NT2/D1 (cell line): ENCODE data around the gene CTNNA3.

Experiments used
- DNase-seq: peaks from one replicate; pipeline ENCODE4 v3.0.0-alpha.2; 2011; ENCODE audit warnings: low read depth, low spot score
- H3K27me3 ChIP-seq: 2 replicates; pipeline ENCODE4 v1.6.0; 2011; ENCODE audit warnings: mild to moderate bottlenecking; ENCODE audit not compliant: insufficient read length, insufficient read depth
- H3K36me3 ChIP-seq: 2 replicates; pipeline ENCODE4 v1.6.1; 2011; ENCODE audit warnings: mild to moderate bottlenecking, low read length, mixed read lengths; ENCODE audit not compliant: insufficient read depth, insufficient read length
- H3K4me1 ChIP-seq: 2 replicates; pipeline ENCODE4 v1.5.1; 2011; ENCODE audit not compliant: insufficient read depth, insufficient read length
- H3K4me3 ChIP-seq: 2 replicates; pipeline ENCODE4 v1.5.1; 2011; ENCODE audit warnings: low read depth; ENCODE audit not compliant: insufficient read length
- H3K9ac ChIP-seq: 2 replicates; pipeline ENCODE4 v1.6.0; 2011; ENCODE audit warnings: low read depth; ENCODE audit not compliant: insufficient read length
- H3K9me3 ChIP-seq: 2 replicates; pipeline ENCODE4 v1.5.1; 2011; ENCODE audit warnings: mild to moderate bottlenecking, low read length; ENCODE audit not compliant: insufficient read depth
- SUZ12 ChIP-seq: IDR thresholded peaks from 2 replicates; pipeline ENCODE4 v1.6.1; 2011; ENCODE audit not compliant: insufficient read length, insufficient read depth; ENCODE audit errors: extremely low read depth
- YY1 ChIP-seq: IDR thresholded peaks from 2 replicates; pipeline ENCODE4 v1.6.1; 2011; ENCODE audit not compliant: insufficient read length, insufficient read depth
- ZNF274 ChIP-seq: IDR thresholded peaks from 2 replicates; pipeline ENCODE4 v1.6.1; 2011; ENCODE audit warnings: mild to moderate bottlenecking, low read depth, low read length

Gene CTNNA3

DNA sequence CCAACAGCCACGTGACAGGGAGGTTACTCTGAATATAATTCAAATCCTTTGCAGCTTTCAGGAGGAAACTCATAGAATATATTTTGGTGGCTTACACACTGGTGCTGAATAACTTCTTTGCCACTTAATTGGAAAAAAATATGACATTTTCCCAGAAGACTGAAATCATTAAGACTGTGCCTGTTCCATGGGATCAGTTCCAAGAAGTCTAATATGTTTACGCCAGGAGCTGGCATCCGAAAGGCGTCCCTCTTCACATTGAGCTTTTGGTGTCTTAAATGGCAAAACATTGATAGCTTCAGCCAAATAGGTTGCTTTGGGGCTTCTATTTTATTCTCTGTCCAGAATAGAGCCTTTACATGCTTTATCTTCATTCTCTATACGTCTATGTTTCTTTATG, 1687.8 kb downstream of the CTNNA3 start:
- Histone ChIP-seq H3K4me3 (no peak overlapping the region), H3K9me3 (no peaks in the 10 kb centered on the region), H3K4me1 (no peaks in the 10 kb centered on the region), H3K36me3 (no peaks in the 10 kb centered on the region), H3K27me3 (no peaks in the 10 kb centered on the region), H3K9ac (no peak overlapping the region)
- TF ChIP-seq ZNF274, result no peak
- no peak for TF ChIP-seq SUZ12
- no peak for TF ChIP-seq YY1
- no peak for DNase-seq

DNA sequence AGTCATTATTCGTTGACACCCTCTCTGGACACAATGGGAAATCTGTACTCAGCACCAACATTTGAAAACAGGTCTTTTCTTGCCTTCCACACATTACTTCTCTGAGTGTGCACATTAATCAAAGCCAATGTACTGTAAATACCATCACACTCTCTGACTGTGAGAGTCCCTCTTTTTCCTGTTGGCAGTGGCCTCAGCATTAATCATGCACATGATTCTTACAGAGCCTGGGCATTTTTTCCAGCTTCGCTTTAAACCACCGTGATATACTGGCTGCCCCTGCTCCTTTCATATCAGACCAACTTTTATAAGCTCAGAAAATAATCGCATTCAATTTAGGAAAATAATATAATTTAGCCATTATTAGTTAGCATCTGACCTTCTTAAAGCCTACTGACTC, 1689.6 kb downstream of the CTNNA3 start:
- Histone ChIP-seq H3K9ac (no peak overlapping the region), H3K9me3 (no peaks in the 10 kb centered on the region), H3K36me3 (no peaks in the 10 kb centered on the region), H3K4me1 (no peaks in the 10 kb centered on the region), H3K4me3 (no peak overlapping the region), H3K27me3 (no peaks in the 10 kb centered on the region)
- TF ChIP-seq SUZ12 (no peak), YY1 (no peak), ZNF274 (no peak)
- no peak for DNase-seq

DNA sequence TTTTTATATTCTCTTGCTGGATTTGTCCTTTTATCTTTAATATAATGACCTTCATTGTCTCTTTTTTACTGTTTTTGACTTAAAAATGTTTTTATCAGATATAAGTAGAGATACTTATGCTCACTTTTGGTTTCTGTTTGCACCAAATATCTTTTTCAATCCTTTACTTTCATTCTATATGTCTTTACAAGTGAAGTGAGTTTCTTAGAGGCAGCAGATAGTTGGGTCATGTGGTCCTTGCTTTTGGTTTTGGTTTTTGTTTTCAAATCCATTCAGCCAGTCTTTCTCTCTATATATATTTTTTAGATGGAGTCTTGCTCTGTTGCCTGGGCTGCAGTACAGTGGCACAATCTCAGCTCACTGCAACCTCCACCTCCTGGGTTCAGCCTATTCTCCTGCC, 1702.5 kb downstream of the CTNNA3 start:
- no peak overlapping the region for H3K9ac ChIP-seq
- DNase-seq, result no peak
- no peaks in the 10 kb centered on the region for H3K9me3 ChIP-seq
- no peaks in the 10 kb centered on the region for H3K27me3 ChIP-seq
- H3K4me3 ChIP-seq, result no peak overlapping the region
- no peaks in the 10 kb centered on the region for H3K36me3 ChIP-seq
- TF ChIP-seq YY1 (no peak), SUZ12 (no peak), ZNF274 (no peak)
- no peaks in the 10 kb centered on the region for H3K4me1 ChIP-seq

- no peak for DNase-seq
- TF ChIP-seq SUZ12 (no peak), ZNF274 (no peak), YY1 (no peak)
These were observed 1727.1 kb downstream of the CTNNA3 start for GRCh38 chr10:65968871-65969270.

DNA sequence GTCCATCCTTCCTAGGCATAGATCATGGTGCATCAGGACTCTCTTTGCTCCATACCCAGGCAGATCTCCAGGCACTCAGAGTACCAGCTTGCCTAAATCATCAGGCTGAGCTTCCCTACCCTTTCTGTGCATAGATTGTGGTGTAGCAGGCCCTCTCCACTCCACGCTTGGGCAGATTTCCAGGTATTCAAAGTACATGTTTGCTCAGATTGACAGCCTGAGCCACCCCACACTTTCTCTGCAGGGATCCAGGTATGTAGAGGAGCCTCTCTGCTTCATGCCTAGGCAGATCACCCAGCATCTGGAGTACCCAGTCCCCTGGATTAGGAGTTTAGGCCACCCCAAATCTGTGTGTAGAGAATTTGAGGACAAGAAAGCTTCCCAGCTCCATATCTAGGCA, 1727.6 kb downstream of the CTNNA3 start:
- TF ChIP-seq YY1 (no peak), ZNF274 (no peak), SUZ12 (no peak)
- Histone ChIP-seq H3K27me3 (no peaks in the 10 kb centered on the region), H3K36me3 (no peaks in the 10 kb centered on the region), H3K9me3 (no peaks in the 10 kb centered on the region), H3K9ac (no peak overlapping the region), H3K4me1 (no peaks in the 10 kb centered on the region), H3K4me3 (no peak overlapping the region)
- DNase-seq, result no peak

More at GRCh38 chr10:65968871-65969270, 1727.1 kb downstream of the CTNNA3 start:
- Histone ChIP-seq H3K4me1 (no peaks in the 10 kb centered on the region), H3K4me3 (no peak overlapping the region), H3K9me3 (no peaks in the 10 kb centered on the region), H3K27me3 (no peaks in the 10 kb centered on the region), H3K9ac (no peak overlapping the region), H3K36me3 (no peaks in the 10 kb centered on the region)

DNA sequence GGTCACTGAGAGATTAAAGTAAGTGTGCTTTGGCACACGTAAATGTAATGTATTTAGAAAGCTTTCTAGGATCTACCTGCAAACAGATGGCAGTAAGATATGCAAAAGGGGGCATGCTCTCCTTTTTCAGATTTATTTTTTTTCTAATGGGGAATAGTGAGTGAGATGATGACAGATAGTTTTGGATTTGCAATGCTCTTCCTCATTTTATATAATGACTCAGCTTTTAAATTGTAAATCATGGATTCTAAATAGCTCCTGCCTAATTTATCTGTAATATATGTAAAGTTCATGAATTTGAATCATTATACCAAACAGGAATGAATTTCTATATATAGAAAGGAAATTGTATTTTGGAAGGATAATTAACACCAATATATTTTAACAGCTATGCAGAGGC, 1731.8 kb downstream of the CTNNA3 start:
- no peak for TF ChIP-seq YY1
- no peak for TF ChIP-seq SUZ12
- no peak for TF ChIP-seq ZNF274
- H3K9ac ChIP-seq, result no peak overlapping the region

GRCh38 chr10:65952086-65952485, 1743.9 kb downstream of the CTNNA3 start:
- H3K9ac ChIP-seq, result no peak overlapping the region
- no peaks in the 10 kb centered on the region for H3K4me1 ChIP-seq

More for the DNA sequence above, 1731.8 kb downstream of the CTNNA3 start:
- no peaks in the 10 kb centered on the region for H3K4me1 ChIP-seq
- H3K36me3 ChIP-seq, result no peaks in the 10 kb centered on the region
- no peak for DNase-seq
- H3K27me3 ChIP-seq, result no peaks in the 10 kb centered on the region
- peaks cover 6% of the 10 kb centered on the region; the same call in 1 of the 2 replicates for H3K9me3 ChIP-seq
- no peak overlapping the region for H3K4me3 ChIP-seq

DNA sequence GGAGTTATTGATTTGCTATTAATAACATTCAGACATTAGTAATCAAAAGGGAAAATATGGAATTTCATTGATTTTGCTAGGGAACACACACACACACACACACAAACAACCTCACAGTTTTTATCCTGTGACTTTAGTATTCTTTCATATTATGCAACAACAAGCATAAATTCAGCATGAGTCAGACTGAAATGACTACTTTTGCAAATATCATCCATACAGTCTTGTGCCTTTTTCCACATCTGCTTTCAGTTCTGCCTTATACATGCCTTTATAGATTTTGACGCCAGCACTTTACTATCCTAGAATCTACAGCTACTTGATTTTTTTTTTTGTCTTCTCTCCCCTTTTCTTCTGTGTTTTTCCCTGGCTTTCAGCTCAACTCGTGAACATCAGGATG, 1745.9 kb downstream of the CTNNA3 start:
- Histone ChIP-seq H3K9ac (no peak overlapping the region), H3K4me3 (no peak overlapping the region), H3K9me3 (no peaks in the 10 kb centered on the region), H3K36me3 (no peaks in the 10 kb centered on the region), H3K4me1 (no peaks in the 10 kb centered on the region), H3K27me3 (no peaks in the 10 kb centered on the region)
- TF ChIP-seq ZNF274 (no peak), SUZ12 (no peak), YY1 (no peak)
- DNase-seq, result no peak

More at GRCh38 chr10:65952086-65952485, 1743.9 kb downstream of the CTNNA3 start:
- no peak for TF ChIP-seq YY1
- TF ChIP-seq ZNF274, result no peak
- TF ChIP-seq SUZ12, result no peak
- DNase-seq, result no peak
- Histone ChIP-seq H3K9me3 (no peaks in the 10 kb centered on the region), H3K4me3 (no peak overlapping the region), H3K36me3 (no peaks in the 10 kb centered on the region), H3K27me3 (no peaks in the 10 kb centered on the region)
